ENCODE results near the gene GNAI1.

The GNAI1 gene

DNA sequence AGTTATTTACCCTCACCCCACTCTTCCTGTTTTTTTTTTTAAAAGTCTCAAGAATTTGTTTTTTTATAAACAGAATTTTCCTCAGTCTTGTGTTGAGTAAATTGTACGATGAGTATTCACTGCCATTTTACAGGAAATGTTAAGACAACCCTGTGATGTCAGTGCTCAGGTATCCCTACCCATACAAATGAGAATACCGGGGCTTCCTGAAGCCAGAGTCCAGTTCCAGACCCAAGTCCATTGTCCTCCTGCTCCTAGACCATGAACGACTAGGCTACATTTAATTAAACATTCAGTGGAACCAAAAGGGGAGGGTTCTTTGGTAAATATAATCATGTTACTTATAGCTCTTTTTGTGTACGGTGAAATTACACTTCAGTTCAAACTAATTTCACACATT lies 79.2 kb downstream of the GNAI1 start:
- no peak overlapping the region for H3K4me3 ChIP-seq (replicated peaks in 1 of 2; ENCODE audit: low read depth in 2 of 2, low read length in 2 of 2)
- TF ChIP-seq, protein P1, sequence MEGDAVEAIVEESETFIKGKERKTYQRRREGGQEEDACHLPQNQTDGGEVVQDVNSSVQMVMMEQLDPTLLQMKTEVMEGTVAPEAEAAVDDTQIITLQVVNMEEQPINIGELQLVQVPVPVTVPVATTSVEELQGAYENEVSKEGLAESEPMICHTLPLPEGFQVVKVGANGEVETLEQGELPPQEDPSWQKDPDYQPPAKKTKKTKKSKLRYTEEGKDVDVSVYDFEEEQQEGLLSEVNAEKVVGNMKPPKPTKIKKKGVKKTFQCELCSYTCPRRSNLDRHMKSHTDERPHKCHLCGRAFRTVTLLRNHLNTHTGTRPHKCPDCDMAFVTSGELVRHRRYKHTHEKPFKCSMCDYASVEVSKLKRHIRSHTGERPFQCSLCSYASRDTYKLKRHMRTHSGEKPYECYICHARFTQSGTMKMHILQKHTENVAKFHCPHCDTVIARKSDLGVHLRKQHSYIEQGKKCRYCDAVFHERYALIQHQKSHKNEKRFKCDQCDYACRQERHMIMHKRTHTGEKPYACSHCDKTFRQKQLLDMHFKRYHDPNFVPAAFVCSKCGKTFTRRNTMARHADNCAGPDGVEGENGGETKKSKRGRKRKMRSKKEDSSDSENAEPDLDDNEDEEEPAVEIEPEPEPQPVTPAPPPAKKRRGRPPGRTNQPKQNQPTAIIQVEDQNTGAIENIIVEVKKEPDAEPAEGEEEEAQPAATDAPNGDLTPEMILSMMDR (IDR thresholded peaks at IDR 0.05; ENCODE audit: low read depth, low read length) = no peak
- peak in 1 of 2 donors; percentile 39 for DNase-seq (ENCODE audit: low read depth in 2 of 2)

DNA sequence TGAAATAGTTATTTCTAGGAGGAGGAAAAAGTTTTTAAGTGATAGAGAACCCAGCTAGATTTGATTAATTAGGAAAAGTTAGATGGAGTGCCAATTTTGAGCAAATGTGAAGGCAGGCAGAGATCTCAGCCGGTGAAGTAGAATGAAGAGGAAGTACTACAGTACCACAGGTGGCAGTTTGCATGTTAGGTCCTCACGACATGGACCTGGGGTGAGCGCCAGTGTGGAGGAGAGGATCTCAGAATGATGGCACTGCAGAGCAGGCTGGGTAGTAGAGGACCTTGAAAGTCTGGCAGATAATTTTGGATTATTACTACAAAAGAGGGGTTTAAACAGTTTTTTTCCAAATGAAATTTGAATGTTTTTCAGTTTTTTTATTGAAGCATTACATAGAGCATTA lies 81.1 kb downstream of the GNAI1 start:
- TF ChIP-seq, protein P1 (IDR thresholded peaks at IDR 0.05; ENCODE audit: low read depth, low read length) = no peak
- H3K4me3 ChIP-seq (replicated peaks in 1 of 2; ENCODE audit: low read depth in 2 of 2, low read length in 2 of 2) = no peak overlapping the region
- DNase-seq (ENCODE audit: low read depth in 2 of 2) = no peak

DNA sequence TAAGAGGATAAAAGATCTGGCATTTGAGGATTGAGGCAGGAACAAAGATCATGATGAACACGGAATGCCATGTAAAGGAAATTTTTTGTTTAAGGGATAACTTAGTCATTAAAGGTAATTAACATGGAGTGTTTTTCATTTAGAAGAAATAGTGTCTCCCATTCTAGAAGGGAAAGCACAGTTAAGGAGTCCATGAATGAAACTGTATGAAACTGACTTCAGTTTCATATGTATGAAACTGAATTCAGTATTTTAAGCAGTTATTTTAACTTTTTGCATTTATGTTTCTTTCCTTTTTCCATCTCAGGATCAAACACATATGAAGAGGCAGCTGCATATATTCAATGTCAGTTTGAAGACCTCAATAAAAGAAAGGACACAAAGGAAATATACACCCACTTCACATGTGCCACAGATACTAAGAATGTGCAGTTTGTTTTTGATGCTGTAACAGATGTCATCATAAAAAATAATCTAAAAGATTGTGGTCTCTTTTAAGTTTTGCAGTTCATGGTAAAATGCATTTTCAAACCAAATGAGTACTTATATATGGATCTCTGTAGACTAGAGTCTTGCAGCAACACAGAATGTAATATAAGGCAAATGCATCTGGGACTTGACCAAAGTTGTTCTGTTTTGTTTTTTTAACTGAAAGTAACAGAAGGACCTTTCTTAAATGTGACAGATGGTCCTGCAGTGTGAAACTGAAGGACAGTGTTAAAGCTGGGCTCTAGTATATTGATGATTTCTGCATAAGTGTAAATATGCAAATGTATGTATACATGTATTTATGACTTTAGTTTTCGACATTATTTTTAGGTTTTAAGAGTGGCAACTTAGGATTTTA lies 82.6 kb downstream of the GNAI1 start:
- no peak for DNase-seq (ENCODE audit: low read depth in 2 of 2)
- no peak overlapping the region for H3K4me3 ChIP-seq (replicated peaks in 1 of 2; ENCODE audit: low read depth in 2 of 2, low read length in 2 of 2)
- TF ChIP-seq, protein P1 (IDR thresholded peaks at IDR 0.05; ENCODE audit: low read depth, low read length) = no peak

DNA sequence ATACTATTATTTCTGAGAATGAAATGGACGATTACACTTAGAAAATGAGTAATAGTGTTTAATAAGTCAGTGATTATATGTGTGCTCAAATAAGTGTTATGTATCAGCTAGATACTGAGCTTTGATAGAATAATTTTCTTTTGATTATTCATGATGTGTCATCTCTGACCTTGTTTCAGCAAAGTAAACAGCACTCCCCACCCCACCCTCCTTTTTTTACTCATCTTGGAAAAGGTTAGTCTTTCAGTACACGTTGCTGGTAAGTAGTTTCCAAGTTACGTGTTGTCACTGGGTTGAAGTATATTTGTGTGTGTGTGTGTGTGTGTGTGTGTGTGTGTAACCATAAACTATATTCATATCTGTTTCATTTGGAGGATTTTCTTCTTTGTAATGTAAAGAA lies 84.1 kb downstream of the GNAI1 start:
- TF ChIP-seq, protein P1 (IDR thresholded peaks at IDR 0.05; ENCODE audit: low read depth, low read length) = no peak
- no peak overlapping the region for H3K4me3 ChIP-seq (replicated peaks in 1 of 2; ENCODE audit: low read depth in 2 of 2, low read length in 2 of 2)
- DNase-seq (ENCODE audit: low read depth in 2 of 2) = peak; percentile 25 to 93

DNA sequence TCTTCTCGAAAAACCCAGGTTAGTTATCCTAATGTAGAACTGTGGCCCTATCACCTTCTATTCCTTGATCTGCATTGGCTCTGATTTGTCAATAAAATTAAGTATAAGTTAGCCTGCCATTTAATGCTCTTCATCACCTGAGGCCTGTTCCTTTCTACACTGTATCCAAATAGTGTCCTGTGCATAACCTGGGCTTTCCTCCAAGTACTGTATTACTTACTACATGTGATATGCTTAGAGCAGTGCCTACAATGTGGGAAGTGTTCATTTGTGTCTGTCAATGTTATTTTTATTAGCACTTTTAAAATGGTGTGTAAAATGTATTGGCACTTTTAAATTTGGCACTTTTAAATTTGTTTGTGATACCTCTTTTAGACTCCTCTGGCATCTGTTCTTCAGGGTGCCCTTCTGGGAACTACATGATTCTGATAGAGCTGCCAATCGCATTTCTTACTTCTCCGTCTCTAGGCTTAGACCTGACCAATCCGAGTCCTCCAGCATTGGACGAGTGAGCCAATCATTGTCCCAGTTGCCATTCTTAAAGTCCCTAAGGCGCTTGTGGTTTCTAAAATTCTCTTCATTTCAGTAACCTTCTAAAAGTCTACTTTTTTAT lies 85.5 kb downstream of the GNAI1 start:
- H3K4me3 ChIP-seq (replicated peaks in 1 of 2; ENCODE audit: low read depth in 2 of 2, low read length in 2 of 2) = no peak overlapping the region
- TF ChIP-seq, protein P1 (IDR thresholded peaks at IDR 0.05; ENCODE audit: low read depth, low read length) = no peak
- DNase-seq (ENCODE audit: low read depth in 2 of 2) = no peak

DNA sequence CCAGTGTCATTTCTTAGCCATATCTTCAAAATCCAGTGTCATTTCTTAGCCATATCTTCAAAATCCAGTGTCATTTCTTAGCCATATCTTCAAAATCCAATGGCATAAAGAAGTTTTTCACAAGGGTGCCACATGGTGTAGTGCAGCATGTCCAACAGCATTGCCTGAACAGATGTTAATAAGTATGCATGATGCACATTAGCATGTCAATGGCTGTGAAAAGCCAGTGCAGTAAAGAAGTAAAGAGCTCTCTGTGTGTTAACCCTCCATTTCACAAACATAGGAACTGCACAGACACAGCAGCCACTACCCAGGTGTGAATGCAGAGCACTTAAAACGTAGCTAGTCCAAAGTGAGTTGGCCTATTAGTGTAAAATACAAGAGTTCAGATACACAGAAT lies 89.8 kb downstream of the GNAI1 start:
- TF ChIP-seq, protein P1 (IDR thresholded peaks at IDR 0.05; ENCODE audit: low read depth, low read length) = no peak
- DNase-seq (ENCODE audit: low read depth in 2 of 2) = no peak
- H3K4me3 ChIP-seq (replicated peaks in 1 of 2; ENCODE audit: low read depth in 2 of 2, low read length in 2 of 2) = no peak overlapping the region
